Prostate gland (tissue), 2 donors: ENCODE data around the gene CYB561D1. TPM values are rescaled to one million over a fixed set of nuclear protein-coding genes. Genes with fewer than 3 reads are reported as not detected.

Source experiments
- DNase-seq: peaks from one replicate; pipeline ENCODE4 v3.0.0-alpha.2; 2019; ENCODE audit warnings: low spot score
- H3K27ac ChIP-seq, 2 donors: fragments of 200-600 bp; sonication (generic); 2 replicates each; pipeline ENCODE4 v1.5.1; 2017 to 2019
- H3K27me3 ChIP-seq: fragments of 200-600 bp; sonication (generic); replicated peaks from 2 replicates; pipeline ENCODE4 v1.5.1; 2019; ENCODE audit not compliant: insufficient read depth
- H3K36me3 ChIP-seq, 2 donors: fragments of 200-600 bp; sonication (generic); 1 replicate in 1 of 2; 2 replicates in 1 of 2; pipeline versions ENCODE4 v1.5.1 to v1.8.1; 2017 to 2019
- H3K4me1 ChIP-seq: fragments of 200-600 bp; sonication (generic); replicated peaks from 2 replicates; pipeline ENCODE4 v1.5.1; 2019
- H3K4me3 ChIP-seq, 2 donors: fragments of 200-600 bp; sonication (generic); 2 replicates each; pipeline ENCODE4 v1.5.1; 2017 to 2019
- H3K9me3 ChIP-seq: fragments of 200-600 bp; sonication (generic); 2 replicates; pipeline ENCODE4 v1.5.1; 2017
- CTCF ChIP-seq, 4 experiments: fragments of 200-600 bp in 2 of 4; fragments of 450-650 bp in 2 of 4; sonication (generic) in 2 of 4; IDR thresholded peaks; 1 replicate in 3 of 4; 2 replicates in 1 of 4; pipeline ENCODE4 v1.5.1; 2016 to 2019; ENCODE audit warnings: antibody characterized with exemption in 4 of 4, mild to moderate bottlenecking in 2 of 4, moderate library complexity in 2 of 4
- POLR2A ChIP-seq: fragments of 450-650 bp; IDR thresholded peaks from one replicate; pipeline ENCODE4 v1.6.1; 2016; ENCODE audit warnings: antibody characterized with exemption, mild to moderate bottlenecking
- POLR2AphosphoS5 ChIP-seq: sonication (generic); formaldehyde crosslinking; IDR thresholded peaks from one replicate; pipeline ENCODE4 v1.6.1; 2017; ENCODE audit warnings: antibody characterized with exemption
- WGBS: methylation state at CpG from one replicate; pipeline ENCODE4 v1.1.5; 2018; 5-methylcytosine and 5-hydroxymethylcytosine counted together
- intact Hi-C: fragments of 100-400 bp; cut with DNase I; formaldehyde crosslinking; loops from one replicate; pipeline ENCODE4 v1.14.2; 2022
- total RNA-seq, 2 donors: library from RNA; depleted of rRNA; stranded (reverse); fragments of >200 nt; gene quantifications; one replicate each; pipeline ENCODE4 v1.1.0, GENCODE V29; 2016

CYB561D1 gene
- total RNA-seq, 2 donors from 2014 or later: 12.0 to 12.3 TPM

- 78% methylated on average over 9 of the region's 9 CpGs for WGBS
- Histone ChIP-seq H3K27ac (no peak overlapping the region), H3K4me1 (no peaks in the 10 kb centered on the region), H3K36me3 (no peaks in the 10 kb centered on the region), H3K4me3 (no peak overlapping the region), H3K27me3 (no peaks in the 10 kb centered on the region), H3K9me3 (no peaks in the 10 kb centered on the region)
- no peak for DNase-seq
- intact Hi-C loops: loop anchor here (10.0 kb wide), 1 partner anchor 113 kb away; the partner anchor contains the start of gene PSMA5
- TF ChIP-seq CTCF (IDR thresholded peaks at IDR 0.05) (no peak), POLR2AphosphoS5 (no peak), POLR2A (no peak)
These were observed 43.7 kb downstream of the CYB561D1 start for GRCh38 chr1:109537450-109538178.

- H3K27me3 ChIP-seq: no peaks in the 10 kb centered on the region
- no peaks in the 10 kb centered on the region for H3K9me3 ChIP-seq
- intact Hi-C loops: loop anchor here (10.0 kb wide), 1 partner anchor 114 kb away; the partner anchor contains the start of gene PSMA5
- no peak for DNase-seq
- 89% methylated on average over 9 of the region's 9 CpGs for WGBS
- H3K36me3 ChIP-seq: no peaks in the 10 kb centered on the region
- no peak overlapping the region for H3K27ac ChIP-seq
- H3K4me1 ChIP-seq: no peaks in the 10 kb centered on the region
- TF ChIP-seq POLR2AphosphoS5: no peak
- TF ChIP-seq CTCF (IDR thresholded peaks at IDR 0.05): no peak
- TF ChIP-seq POLR2A: no peak
- H3K4me3 ChIP-seq: no peak overlapping the region
These were observed 45.1 kb downstream of the CYB561D1 start for GRCh38 chr1:109538827-109539555.

- no peaks in the 10 kb centered on the region for H3K4me1 ChIP-seq
- intact Hi-C loops: loop anchor here (10.0 kb wide), 1 partner anchor 115 kb away; the partner anchor contains the start of gene PSMA5
- H3K36me3 ChIP-seq: no peaks in the 10 kb centered on the region
- H3K9me3 ChIP-seq: no peaks in the 10 kb centered on the region
- H3K27me3 ChIP-seq: no peaks in the 10 kb centered on the region
- H3K4me3 ChIP-seq: no peak within 1 kb of the TSS
- TF ChIP-seq CTCF (IDR thresholded peaks at IDR 0.05): no peak
- TF ChIP-seq POLR2A: no peak
- no peak for TF ChIP-seq POLR2AphosphoS5
- no peak within 1 kb of the TSS for H3K27ac ChIP-seq
- no peak for DNase-seq
- WGBS: 48% methylated on average over 7 of the region's 7 CpGs
These were observed 45.8 kb downstream of the CYB561D1 start, which contains the start of gene GPR61 for GRCh38 chr1:109539676-109540075. TSS of gene GPR61 (plus strand) at chr1:109539872. CDS start at chr1:109543023, 3,151 bp downstream.

GRCh38 chr1:109541102-109541501 is 47.2 kb downstream of the CYB561D1 start:
- TF ChIP-seq CTCF (IDR thresholded peaks at IDR 0.05) (no peak), POLR2AphosphoS5 (no peak), POLR2A (no peak)
- Histone ChIP-seq H3K27me3 (no peaks in the 10 kb centered on the region), H3K4me3 (no peak overlapping the region), H3K4me1 (no peaks in the 10 kb centered on the region), H3K9me3 (no peaks in the 10 kb centered on the region), H3K27ac (no peak overlapping the region), H3K36me3 (no peaks in the 10 kb centered on the region)
- WGBS: 85% methylated on average over 3 of the region's 3 CpGs
- no peak for DNase-seq
- intact Hi-C loops: no loop called here
